ENCODE data around the gene ALOX5AP.

- TF ChIP-seq EZH2phosphoT487 (IDR thresholded peaks at IDR 0.05; ENCODE audit: insufficient read depth, low read depth) (no peak), EZH2 (IDR thresholded peaks at IDR 0.05; ENCODE audit: insufficient read depth, poor library complexity, severe bottlenecking) (no peak)
Measured at GRCh38 chr13:30807392-30807791, 72.0 kb downstream of the ALOX5AP start.

Measured in GM23248 (cell line).